ENCODE measurements around the gene CBX7.

The CBX7 gene

GRCh38 chr22:39083212-39084165 lies 69.0 kb downstream of the CBX7 start:
- DNase-seq (ENCODE audit: low spot score) (no peak), ATAC-seq (ENCODE audit: low read depth) (no peak)
- no peaks in the 10 kb centered on the region for H3K9me3 ChIP-seq (ENCODE audit: severe bottlenecking)

GRCh38 chr22:39081598-39081997 lies 70.9 kb downstream of the CBX7 start:
- Histone ChIP-seq H3K4me1 (ENCODE audit: insufficient read depth, poor library complexity, severe bottlenecking) (no peaks in the 10 kb centered on the region), H3K27ac (ENCODE audit: poor library complexity, severe bottlenecking) (no peak overlapping the region), H3K27me3 (ENCODE audit: insufficient read depth, poor library complexity, severe bottlenecking) (no peaks in the 10 kb centered on the region), H3K36me3 (ENCODE audit: low read depth) (no peaks in the 10 kb centered on the region), H3K9me3 (ENCODE audit: severe bottlenecking) (no peaks in the 10 kb centered on the region), H3K4me3 (ENCODE audit: severe bottlenecking) (no peak overlapping the region)
- no peak for TF ChIP-seq CTCF (IDR thresholded peaks at IDR 0.05; ENCODE audit: poor library complexity, severe bottlenecking)
- no peak for ATAC-seq (ENCODE audit: low read depth)
- no peak for DNase-seq (ENCODE audit: low spot score)

More at GRCh38 chr22:39083212-39084165, 69.0 kb downstream of the CBX7 start:
- no peak for TF ChIP-seq CTCF (IDR thresholded peaks at IDR 0.05; ENCODE audit: poor library complexity, severe bottlenecking)
- Histone ChIP-seq H3K4me1 (ENCODE audit: insufficient read depth, poor library complexity, severe bottlenecking) (no peaks in the 10 kb centered on the region), H3K36me3 (ENCODE audit: low read depth) (no peaks in the 10 kb centered on the region), H3K4me3 (ENCODE audit: severe bottlenecking) (no peak overlapping the region), H3K27me3 (ENCODE audit: insufficient read depth, poor library complexity, severe bottlenecking) (no peaks in the 10 kb centered on the region), H3K27ac (ENCODE audit: poor library complexity, severe bottlenecking) (no peak overlapping the region)

- no peaks in the 10 kb centered on the region for H3K27me3 ChIP-seq (ENCODE audit: insufficient read depth, poor library complexity, severe bottlenecking)
- H3K36me3 ChIP-seq (ENCODE audit: low read depth), result no peaks in the 10 kb centered on the region
- no peak overlapping the region for H3K27ac ChIP-seq (ENCODE audit: poor library complexity, severe bottlenecking)
- no peak for ATAC-seq (ENCODE audit: low read depth)
- no peaks in the 10 kb centered on the region for H3K9me3 ChIP-seq (ENCODE audit: severe bottlenecking)
- no peak for TF ChIP-seq CTCF (IDR thresholded peaks at IDR 0.05; ENCODE audit: poor library complexity, severe bottlenecking)
- H3K4me3 ChIP-seq (ENCODE audit: severe bottlenecking), result no peak overlapping the region
- DNase-seq (ENCODE audit: low spot score), result no peak
- no peaks in the 10 kb centered on the region for H3K4me1 ChIP-seq (ENCODE audit: insufficient read depth, poor library complexity, severe bottlenecking)
Measured at GRCh38 chr22:39081016-39081415, 71.5 kb downstream of the CBX7 start.
